Endothelial cell of umbilical vein (primary cell): Measurements from ENCODE around the gene PRKG1. TPM values are rescaled to one million over a fixed set of nuclear protein-coding genes. Genes with fewer than 3 reads are reported as not detected.

Source experiments
- BruUV-seq: library from RNA; stranded (reverse); fragments of 400-500 nt; replicated peaks from 2 replicates; lab custom pipeline; 2021; lab: Mats Ljungman, UMichigan
- CTCF ChIA-PET: fragments of 300-600, 350-600 bp; sonication (Branson Sonifier 250); formaldehyde crosslinking; loops from one replicate; lab custom pipeline; 2021; ENCODE audit warnings: antibody characterized with exemption, inconsistent platforms; lab: Charles Lee
- POLR2A ChIA-PET: fragments of 300-600, 350-600 bp; sonication (Branson Sonifier 250); formaldehyde crosslinking; loops from one replicate; lab custom pipeline; 2021; ENCODE audit warnings: antibody characterized with exemption, inconsistent platforms; lab: Charles Lee
- DNase-seq: peaks from one replicate; pipeline ENCODE4 v3.0.0-alpha.2; 2011; ENCODE audit warnings: low read depth, low spot score
- FAIRE-seq: peaks from 2 replicates; lab custom pipeline; 2011; peaks lifted over from hg19 to GRCh38; lab: Jason Lieb, UNC
- H2AFZ ChIP-seq: 2 replicates; pipeline ENCODE4 v1.6.0; 2012; ENCODE audit warnings: low read depth, low read length, control low read depth, inconsistent platforms
- H3K27ac ChIP-seq: 2 replicates; pipeline ENCODE4 v1.5.1; 2011; ENCODE audit warnings: low read depth, mild to moderate bottlenecking, control low read depth, low read length, moderate library complexity; ENCODE audit not compliant: insufficient read depth
- H3K27me3 ChIP-seq, 2 experiments: 2 replicates each; pipeline versions ENCODE4 v1.6.0 to v1.6.1; 2011; ENCODE audit warnings: low read length in 2 of 2, mixed read lengths in 1 of 2; ENCODE audit not compliant: control insufficient read depth in 2 of 2, insufficient read depth in 2 of 2
- H3K36me3 ChIP-seq, 2 experiments: 2 replicates in 1 of 2; 3 replicates in 1 of 2; pipeline ENCODE4 v1.5.1; 2011; ENCODE audit warnings: low read length in 2 of 2, mild to moderate bottlenecking in 1 of 2, moderate library complexity in 1 of 2; ENCODE audit not compliant: control insufficient read depth in 2 of 2, insufficient read depth in 2 of 2; ENCODE audit errors: extremely low read depth in 1 of 2
- H3K4me1 ChIP-seq: 3 replicates; pipeline ENCODE4 v1.5.1; 2011; ENCODE audit warnings: mild to moderate bottlenecking, low read length; ENCODE audit not compliant: control insufficient read depth, insufficient read depth; ENCODE audit errors: extremely low read depth
- H3K4me2 ChIP-seq: 2 replicates; pipeline ENCODE4 v1.6.1; 2011; ENCODE audit warnings: low read length, control low read depth, mixed read lengths; ENCODE audit not compliant: insufficient read depth
- H3K4me3 ChIP-seq, 3 experiments: fragments of 200-600 bp in 1 of 3; sonication (generic), shearing (Covaris generic) in 1 of 3; replicated peaks in 1 of 3; 2 replicates each; pipeline ENCODE4 v1.5.1; 2011 to 2016; ENCODE audit warnings: control low read depth in 3 of 3, low read length in 3 of 3, mild to moderate bottlenecking in 2 of 3, inconsistent platforms in 1 of 3, low read depth in 1 of 3, moderate library complexity in 1 of 3; ENCODE audit not compliant: insufficient read depth in 1 of 3
- H3K79me2 ChIP-seq: 2 replicates; pipeline ENCODE4 v1.6.0; 2012; ENCODE audit warnings: low read length, inconsistent platforms; ENCODE audit not compliant: control insufficient read depth, insufficient read depth
- H3K9ac ChIP-seq: replicated peaks from 2 replicates; pipeline ENCODE3; 2011; ENCODE audit warnings: low read length, control low read depth; ENCODE audit not compliant: insufficient read depth; ENCODE audit errors: extremely low read depth
- H3K9me1 ChIP-seq: replicated peaks from 3 replicates; pipeline ENCODE4 v1.6.0; 2011; ENCODE audit warnings: mild to moderate bottlenecking, low read length; ENCODE audit not compliant: control insufficient read depth, insufficient read depth; ENCODE audit errors: extremely low read depth
- H3K9me3 ChIP-seq: replicated peaks from 2 replicates; pipeline ENCODE4 v1.5.1; 2012; ENCODE audit warnings: low read length, inconsistent platforms; ENCODE audit not compliant: control insufficient read depth, insufficient read depth
- H4K20me1 ChIP-seq: replicated peaks from 2 replicates; pipeline ENCODE3; 2011; ENCODE audit warnings: mild to moderate bottlenecking, low read length; ENCODE audit not compliant: control insufficient read depth, insufficient read depth; ENCODE audit errors: extremely low read depth
- EZH2 ChIP-seq: IDR thresholded peaks from 2 replicates; pipeline ENCODE4 v1.6.1; 2012; ENCODE audit warnings: borderline replicate concordance, low read depth, mild to moderate bottlenecking, moderate library complexity, low read length, inconsistent platforms; ENCODE audit not compliant: severe bottlenecking
- FOS ChIP-seq: IDR thresholded peaks from 2 replicates; pipeline ENCODE4 v1.6.1; 2011; ENCODE audit warnings: mild to moderate bottlenecking, low read length, moderate library complexity, borderline replicate concordance; ENCODE audit not compliant: insufficient read depth
- GATA2 ChIP-seq: IDR thresholded peaks from 2 replicates; pipeline ENCODE4 v1.7.0; 2011; ENCODE audit warnings: low read depth, mild to moderate bottlenecking, moderate library complexity, mixed read lengths, low read length; ENCODE audit not compliant: insufficient read length, insufficient read depth
- JUN ChIP-seq: IDR thresholded peaks from 2 replicates; pipeline ENCODE4 v1.6.1; 2011; ENCODE audit warnings: borderline replicate concordance, low read depth; ENCODE audit not compliant: insufficient read length, insufficient read depth
- MAX ChIP-seq: IDR thresholded peaks from 2 replicates; pipeline ENCODE4 v1.6.1; 2011; ENCODE audit not compliant: insufficient read depth, insufficient read length
- MYC ChIP-seq: IDR thresholded peaks from one replicate; pipeline ENCODE4 v1.6.1; 2011; ENCODE audit warnings: mild to moderate bottlenecking, low read depth, low read length
- POLR2A ChIP-seq: IDR thresholded peaks from 2 replicates; pipeline ENCODE4 v1.6.1; 2012; ENCODE audit warnings: low read depth, mild to moderate bottlenecking, control low read depth, low read length
- POLR2AphosphoS5 ChIP-seq: IDR thresholded peaks from 2 replicates; pipeline ENCODE4 v1.6.1; 2012; ENCODE audit warnings: low read depth, mild to moderate bottlenecking, control low read depth, low read length, moderate library complexity; ENCODE audit not compliant: insufficient read depth
- dilution Hi-C: fragments of 300-500 bp; cut with MboI; formaldehyde crosslinking; loops from one replicate; pipeline ENCODE4 v1.15.0; 2019; ENCODE audit warnings: low sequenced_read_pairs; ENCODE audit not compliant: extremely low pct_ligation_motif_present
- intact Hi-C: fragments of 100-400 bp; cut with micrococcal nuclease; formaldehyde crosslinking; loops from one replicate; pipeline ENCODE4 v1.10.0; 2022
- polyA plus RNA-seq, 4 experiments: library from polyadenylated mRNA; depleted of rRNA in 3 of 4; stranded (reverse) in 3 of 4; unstranded in 1 of 4; fragments of >200 nt; gene quantifications; 2 replicates each; pipeline versions ENCODE4 v1.2.1 to v1.2.3, GENCODE V29; 2011 to 2012; ENCODE audit warnings: missing spikeins in 1 of 4
- total RNA-seq: library from RNA; stranded (reverse); gene quantifications from 2 replicates; pipeline ENCODE4 v1.2.3, GENCODE V29; 2021
- TF ChIP-seq, protein P1 (sequence below), 2 donors: IDR thresholded peaks; 1 replicate in 1 of 2; 2 replicates in 1 of 2; pipeline ENCODE4 v1.5.1; 2011; ENCODE audit warnings: low read length in 2 of 2, mild to moderate bottlenecking in 2 of 2, moderate library complexity in 2 of 2, control low read depth in 1 of 2, inconsistent platforms in 1 of 2, low read depth in 1 of 2; ENCODE audit not compliant: insufficient read depth in 1 of 2; ENCODE audit errors: extremely low read depth in 1 of 2

Gene PRKG1
- total and polyA plus RNA-seq, 2 donors (not counting 3 experiments of a cell fraction or from before 2014, with no cell fraction given): 0.01 to 0.18 TPM

DNA sequence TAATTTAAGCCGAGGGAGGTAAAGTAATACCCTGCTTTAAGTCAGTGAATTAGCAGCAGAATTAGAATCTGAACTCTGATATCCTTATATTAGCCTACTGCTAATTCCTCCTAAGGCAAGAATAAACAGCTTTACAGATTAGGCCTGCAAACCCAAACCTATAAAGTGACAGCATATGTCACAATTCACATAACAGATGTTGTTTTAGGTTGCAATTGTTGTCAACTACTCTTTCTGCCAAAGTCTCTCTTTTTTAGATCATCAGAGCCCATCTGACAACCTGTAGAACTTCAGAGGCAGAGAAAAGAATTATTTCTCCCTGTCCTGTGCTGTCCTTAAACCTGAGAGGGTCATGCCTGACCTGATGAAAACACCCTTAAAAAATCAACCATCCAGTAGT is 167.2 kb downstream of the PRKG1 start:
- intact Hi-C loops (no loop called here), dilution Hi-C loops (no loop called here)
- no peak overlapping the region for H3K4me3 ChIP-seq
- BruUV-seq: no TSS peak
- H3K4me2 ChIP-seq: no peak overlapping the region
- H3K9me3 ChIP-seq: no peaks in the 10 kb centered on the region
- H3K27me3 ChIP-seq: no peaks in the 10 kb centered on the region
- H3K9ac ChIP-seq: no peak overlapping the region
- no peak for FAIRE-seq
- no peaks in the 10 kb centered on the region for H3K36me3 ChIP-seq
- CTCF ChIA-PET: no interaction called here
- DNase-seq: no peak
- no peak for TF ChIP-seq POLR2A
- TF ChIP-seq FOS: no peak
- TF ChIP-seq EZH2: no peak
- POLR2A ChIA-PET: no interaction called here
- no peak overlapping the region for H2AFZ ChIP-seq
- H3K27ac ChIP-seq: no peak overlapping the region
- H3K79me2 ChIP-seq: no peaks in the 10 kb centered on the region
- H3K9me1 ChIP-seq: peaks cover 2% of the 10 kb centered on the region
- H4K20me1 ChIP-seq: no peaks in the 10 kb centered on the region
- H3K4me1 ChIP-seq: peaks cover 15% of the 10 kb centered on the region

DNA sequence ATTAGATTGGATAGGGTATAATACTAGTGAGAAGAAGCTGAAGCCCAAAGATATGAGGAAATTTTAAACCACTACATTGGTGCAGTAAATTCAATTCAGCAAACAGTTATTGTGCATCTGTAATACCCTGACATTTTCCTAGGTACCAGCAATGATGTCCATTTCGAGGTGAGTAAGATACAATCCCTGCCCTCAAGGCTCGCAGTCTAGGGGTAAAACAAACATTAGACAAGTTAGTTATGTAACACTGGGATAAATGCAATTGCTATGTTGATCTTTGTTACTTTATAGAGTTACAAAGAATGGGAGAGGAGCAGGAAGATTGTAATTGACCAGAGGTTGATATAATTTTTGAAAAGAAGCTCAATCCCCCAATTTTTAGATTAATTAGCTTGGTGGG is 168.1 kb downstream of the PRKG1 start:
- intact Hi-C loops: no loop called here
- CTCF ChIA-PET: no interaction called here

More for the DNA sequence above, 168.1 kb downstream of the PRKG1 start:
- TF ChIP-seq POLR2A (no peak), JUN (no peak), MYC (no peak), EZH2 (no peak), POLR2AphosphoS5 (no peak), FOS (no peak), MAX (no peak), GATA2 (no peak)
- TF ChIP-seq, protein P1, sequence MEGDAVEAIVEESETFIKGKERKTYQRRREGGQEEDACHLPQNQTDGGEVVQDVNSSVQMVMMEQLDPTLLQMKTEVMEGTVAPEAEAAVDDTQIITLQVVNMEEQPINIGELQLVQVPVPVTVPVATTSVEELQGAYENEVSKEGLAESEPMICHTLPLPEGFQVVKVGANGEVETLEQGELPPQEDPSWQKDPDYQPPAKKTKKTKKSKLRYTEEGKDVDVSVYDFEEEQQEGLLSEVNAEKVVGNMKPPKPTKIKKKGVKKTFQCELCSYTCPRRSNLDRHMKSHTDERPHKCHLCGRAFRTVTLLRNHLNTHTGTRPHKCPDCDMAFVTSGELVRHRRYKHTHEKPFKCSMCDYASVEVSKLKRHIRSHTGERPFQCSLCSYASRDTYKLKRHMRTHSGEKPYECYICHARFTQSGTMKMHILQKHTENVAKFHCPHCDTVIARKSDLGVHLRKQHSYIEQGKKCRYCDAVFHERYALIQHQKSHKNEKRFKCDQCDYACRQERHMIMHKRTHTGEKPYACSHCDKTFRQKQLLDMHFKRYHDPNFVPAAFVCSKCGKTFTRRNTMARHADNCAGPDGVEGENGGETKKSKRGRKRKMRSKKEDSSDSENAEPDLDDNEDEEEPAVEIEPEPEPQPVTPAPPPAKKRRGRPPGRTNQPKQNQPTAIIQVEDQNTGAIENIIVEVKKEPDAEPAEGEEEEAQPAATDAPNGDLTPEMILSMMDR (IDR thresholded peaks at IDR 0.05; ENCODE audit: extremely low read depth in 1 of 2, insufficient read depth in 1 of 2, low read depth in 1 of 2, low read length in 2 of 2): no peak
- DNase-seq (no peak), FAIRE-seq (no peak)
- no peak overlapping the region for H3K27ac ChIP-seq
- H4K20me1 ChIP-seq: no peaks in the 10 kb centered on the region
- dilution Hi-C loops: no loop called here
- H3K79me2 ChIP-seq: no peaks in the 10 kb centered on the region
- H3K9ac ChIP-seq: no peak overlapping the region
- H3K9me1 ChIP-seq: peaks cover 2% of the 10 kb centered on the region
- no peak overlapping the region for H3K4me3 ChIP-seq
- no peaks in the 10 kb centered on the region for H3K27me3 ChIP-seq
- POLR2A ChIA-PET: no interaction called here
- peaks cover 15% of the 10 kb centered on the region for H3K4me1 ChIP-seq
- no TSS peak for BruUV-seq
- H3K4me2 ChIP-seq: no peak overlapping the region
- no peaks in the 10 kb centered on the region for H3K36me3 ChIP-seq
- no peaks in the 10 kb centered on the region for H3K9me3 ChIP-seq
- no peak overlapping the region for H2AFZ ChIP-seq
